NCI-H1417 treated with DMSO at 0.1 percent for 48 hours (cell line): Measurements from ENCODE around the gene PDGFRB.

Experiments
- DNase-seq: peaks from one replicate; lab custom pipeline; 2025; lab: John Stamatoyannopoulos, UW

Gene PDGFRB

DNA sequence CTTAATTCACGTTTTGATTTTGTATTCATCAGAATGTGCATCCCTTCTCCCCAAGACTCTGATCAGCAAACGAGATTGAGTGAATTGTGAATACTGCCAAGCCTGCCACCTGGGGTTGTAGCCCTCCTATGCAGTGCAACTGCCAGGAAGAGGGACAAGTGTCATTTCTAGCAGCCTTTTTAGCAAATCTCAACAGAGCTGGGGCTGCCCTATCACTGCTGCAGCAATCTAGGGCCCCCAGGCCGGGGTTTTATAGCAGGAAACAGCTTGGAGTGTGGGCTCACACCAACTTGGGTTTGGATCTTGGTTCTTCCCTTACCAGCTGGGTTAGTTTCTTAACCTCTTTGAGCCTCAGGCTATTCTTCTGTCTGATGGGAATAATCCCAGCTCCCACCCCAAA, 73.3 kb downstream of the PDGFRB start:
- no peak for DNase-seq

GRCh38 chr5:150081541-150082283, 73.9 kb downstream of the PDGFRB start:
- no peak for DNase-seq

DNA sequence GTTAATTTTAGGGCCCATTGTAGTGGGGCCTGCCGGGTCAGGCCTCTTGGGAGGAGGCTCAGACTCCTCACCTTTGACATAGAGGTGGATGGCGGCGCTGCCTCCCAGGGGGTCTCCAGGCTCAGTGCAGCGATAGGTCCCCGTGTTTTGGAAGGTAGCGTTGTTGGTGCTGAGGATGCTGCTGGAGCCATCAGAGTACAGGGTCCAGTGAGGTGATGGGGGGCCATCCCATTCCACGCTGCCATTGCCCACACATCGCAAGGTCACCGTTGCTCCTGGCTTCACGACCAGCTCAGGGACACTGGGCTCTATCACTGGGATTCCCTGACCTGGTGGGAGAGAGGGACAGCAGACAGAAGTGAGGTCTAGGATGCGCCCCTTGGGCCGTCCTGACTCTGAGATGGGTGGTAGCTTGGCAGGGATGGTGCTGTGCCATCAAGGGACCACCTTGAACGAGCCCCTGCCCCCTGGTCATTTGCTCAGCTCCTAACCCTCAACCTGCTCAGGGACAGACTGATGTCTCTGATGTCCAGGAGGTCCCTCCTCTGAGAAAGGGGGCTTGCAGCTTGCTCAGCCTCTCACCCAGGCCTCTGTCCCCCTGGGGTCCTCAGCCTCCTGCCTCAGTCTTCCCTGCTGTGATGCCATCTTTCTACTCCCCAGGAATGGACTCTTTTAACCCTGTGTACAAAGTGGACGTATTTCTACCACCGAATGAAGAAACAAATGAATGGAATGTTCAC, 74.8 kb downstream of the PDGFRB start:
- no peak for DNase-seq

GRCh38 chr5:150079909-150080461, 75.7 kb downstream of the PDGFRB start:
- no peak for DNase-seq

DNA sequence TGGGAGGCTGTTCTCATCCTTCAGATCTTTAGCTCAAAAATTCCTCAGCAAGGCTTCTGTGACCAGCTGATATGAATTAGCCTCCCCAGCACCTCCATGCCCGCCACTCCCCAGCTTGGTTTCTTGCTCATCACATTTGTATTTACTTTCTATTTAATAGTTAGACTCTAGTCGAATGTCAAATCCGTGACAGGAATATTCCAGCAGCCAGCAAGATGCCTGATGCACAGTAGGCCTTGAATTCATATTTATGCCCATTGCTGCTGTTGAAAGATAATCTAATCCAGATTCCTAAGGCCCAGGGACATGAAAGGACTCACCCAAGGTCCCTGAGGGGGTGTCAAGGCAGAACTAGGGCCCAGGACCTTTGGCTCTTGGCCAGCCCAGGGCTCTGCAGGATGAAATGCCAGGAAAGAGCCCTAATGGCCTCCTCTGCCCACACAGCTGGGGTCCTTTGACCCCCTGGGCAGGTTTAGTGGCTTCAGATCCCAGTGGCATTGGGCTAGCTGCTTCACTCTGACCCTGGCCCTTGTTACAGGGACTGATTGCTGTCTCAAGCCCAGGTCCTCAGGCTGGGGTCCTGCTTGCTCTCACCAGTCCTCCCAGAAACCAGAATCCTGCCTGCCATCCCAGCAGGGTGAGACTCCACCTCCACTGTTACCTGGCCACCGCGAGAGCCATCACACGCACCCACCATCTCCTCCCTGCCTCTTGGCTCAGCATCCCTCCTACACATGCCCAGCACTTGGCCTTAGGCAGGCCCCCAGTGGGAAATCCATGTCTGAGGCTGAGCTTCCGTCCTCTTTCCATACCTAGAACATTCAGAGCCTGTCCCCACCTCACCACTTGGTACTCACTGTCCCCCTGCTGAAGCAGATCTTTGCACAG, 76.6 kb downstream of the PDGFRB start:
- DNase-seq: no peak

GRCh38 chr5:150077996-150078801, 77.4 kb downstream of the PDGFRB start:
- DNase-seq: no peak

- no peak for DNase-seq
Measured at GRCh38 chr5:150077060-150077459, 78.6 kb downstream of the PDGFRB start.

GRCh38 chr5:150075806-150076205, 79.8 kb downstream of the PDGFRB start:
- no peak for DNase-seq

DNA sequence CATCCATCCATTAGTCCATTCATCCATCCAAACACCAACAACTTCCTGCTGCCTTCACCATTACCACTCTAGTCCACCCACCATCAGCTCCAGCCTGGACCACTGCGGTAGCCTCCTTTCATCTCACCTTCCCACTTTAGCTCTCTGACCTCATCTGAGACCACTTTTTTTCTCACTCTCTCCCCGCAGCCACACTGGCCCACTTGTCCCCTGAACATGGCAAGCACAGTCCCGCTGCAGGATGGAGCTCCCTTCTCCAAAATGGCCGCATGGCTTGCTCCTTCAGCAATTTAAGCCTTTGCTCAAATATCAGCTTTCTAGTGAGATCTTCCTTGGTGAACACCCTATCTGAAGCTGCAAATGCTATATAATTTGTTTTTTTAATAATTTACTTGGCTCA, 80.4 kb downstream of the PDGFRB start:
- DNase-seq: no peak

- DNase-seq: no peak
Measured at GRCh38 chr5:150073677-150074076, 82.0 kb downstream of the PDGFRB start.

- DNase-seq: no peak
Measured at GRCh38 chr5:150073086-150073625, 82.5 kb downstream of the PDGFRB start.

DNA sequence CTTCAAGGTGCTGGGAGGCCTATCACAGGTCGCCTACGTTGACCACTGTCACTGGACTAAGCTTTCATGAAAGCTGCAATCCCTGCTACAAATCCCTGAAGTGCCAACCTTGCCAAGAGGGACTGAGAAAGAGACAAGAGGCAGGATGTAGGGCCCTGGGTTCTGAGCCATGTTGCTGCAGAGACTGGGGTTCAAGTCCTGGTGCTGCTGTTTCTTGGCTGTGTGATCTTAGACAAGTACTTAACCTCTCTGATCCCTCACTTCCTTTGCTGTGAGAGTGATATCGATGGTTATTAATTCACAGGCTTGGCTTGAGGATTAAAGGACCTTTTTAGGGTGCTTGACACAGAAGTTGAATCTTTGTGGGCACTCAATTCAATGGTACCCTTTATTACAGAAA, 84.8 kb downstream of the PDGFRB start:
- DNase-seq: no peak

- DNase-seq: no peak
Measured at GRCh38 chr5:150069672-150070627, 85.7 kb downstream of the PDGFRB start.

DNA sequence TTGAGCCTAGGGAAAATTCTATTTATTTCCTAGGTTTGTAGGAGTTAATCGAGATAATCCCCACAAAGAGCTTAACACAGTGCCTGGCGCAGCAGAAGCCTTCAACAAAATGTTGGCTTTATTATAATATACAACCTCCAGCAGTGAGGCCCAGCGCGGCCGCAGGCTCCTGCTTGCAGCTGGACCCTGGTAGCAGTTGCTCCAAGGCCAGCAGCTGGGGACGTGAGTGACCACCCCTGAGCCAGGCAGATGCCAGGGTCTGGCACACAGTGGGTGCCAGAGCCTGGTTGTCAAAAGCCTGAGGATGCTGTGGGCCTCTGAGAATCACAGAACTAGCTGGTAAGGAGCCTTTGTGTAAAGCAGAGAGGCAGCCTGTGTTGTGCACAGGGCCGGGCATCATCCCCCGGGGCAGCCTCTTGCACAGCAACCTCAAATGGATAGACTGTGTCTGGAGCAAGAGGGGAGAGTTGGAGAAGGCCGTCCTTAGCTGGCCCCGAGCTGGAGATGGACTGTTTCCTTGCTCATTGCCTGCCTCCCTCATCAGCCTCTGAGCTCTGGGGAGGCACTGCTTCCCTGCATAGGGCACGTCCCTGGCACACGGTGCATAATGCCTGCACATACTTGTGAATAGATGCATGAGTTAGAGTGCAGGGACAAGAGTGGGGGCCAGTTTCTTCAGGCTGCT, 86.5 kb downstream of the PDGFRB start:
- no peak for DNase-seq

DNA sequence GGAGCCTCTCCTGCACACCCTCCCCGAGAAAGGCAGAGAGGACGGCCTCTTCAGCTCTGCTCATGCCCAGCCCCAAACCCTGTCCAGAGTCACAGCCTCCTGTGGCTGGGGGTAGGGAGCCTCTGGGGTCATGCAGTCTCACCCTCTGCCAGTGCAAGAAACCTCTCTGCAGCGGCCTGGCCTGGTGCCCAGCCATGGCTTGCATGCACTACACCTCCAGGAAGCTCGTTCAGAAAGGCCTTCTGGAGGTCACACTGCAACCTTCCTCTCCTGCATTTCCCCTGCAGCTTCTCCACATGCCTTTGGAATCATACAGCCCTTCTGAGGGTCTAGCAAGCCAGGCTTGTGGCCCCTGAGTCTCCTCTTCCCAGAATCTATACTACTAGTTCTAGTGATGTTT, 87.2 kb downstream of the PDGFRB start:
- no peak for DNase-seq

- DNase-seq: no peak
Measured at GRCh38 chr5:150068071-150068470, 87.6 kb downstream of the PDGFRB start.

DNA sequence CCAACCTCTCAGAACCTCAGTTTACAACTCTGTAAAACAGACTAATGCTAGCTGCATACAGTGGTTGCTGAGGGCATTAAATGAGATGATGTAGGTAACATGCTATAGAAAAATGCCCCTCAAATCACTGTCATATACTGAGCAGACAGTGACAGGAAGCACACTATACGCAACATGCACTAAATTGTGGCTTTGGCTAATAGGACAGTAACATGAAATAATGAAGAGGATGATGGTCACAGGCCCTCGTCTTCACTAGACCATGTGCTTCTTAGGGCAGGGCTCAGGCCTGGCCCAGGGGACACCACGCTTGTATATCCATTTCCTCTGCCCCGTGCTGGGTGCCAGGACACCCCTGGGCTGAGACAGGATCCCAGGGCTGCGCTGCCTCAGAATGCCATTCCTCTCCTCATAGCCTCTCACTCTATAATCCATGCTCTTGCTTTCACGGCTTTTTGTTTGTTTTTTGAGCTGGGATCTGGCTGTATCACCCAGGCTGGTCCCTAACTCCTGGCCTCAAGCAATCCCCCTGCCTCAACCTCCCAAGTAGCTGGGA, 88.2 kb downstream of the PDGFRB start:
- DNase-seq: no peak

GRCh38 chr5:150066901-150067396, 88.7 kb downstream of the PDGFRB start:
- no peak for DNase-seq

DNA sequence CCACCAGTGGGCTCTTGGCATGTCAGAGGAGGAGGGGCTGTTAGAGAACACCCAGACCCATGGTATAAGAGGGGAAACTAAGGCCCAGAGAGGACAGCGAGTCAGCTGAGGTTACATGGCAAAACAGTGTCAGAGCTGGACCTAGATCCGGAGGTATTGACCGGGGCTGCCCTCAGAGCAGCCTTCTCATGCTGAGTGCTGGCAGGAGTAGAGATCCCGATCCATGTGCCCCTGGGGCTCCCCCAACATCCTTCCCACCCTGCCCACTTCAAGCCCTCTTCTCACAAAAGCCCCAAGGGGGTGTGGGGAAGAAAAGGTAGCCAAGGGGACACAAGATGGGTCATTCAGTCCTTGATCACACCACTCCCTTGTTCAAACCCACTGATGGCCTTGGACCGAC, 89.2 kb downstream of the PDGFRB start:
- DNase-seq: no peak
